Thymus (tissue), 11 donors: ENCODE data around the gene FHIT. TPM values are rescaled to one million over a fixed set of nuclear protein-coding genes. Genes with fewer than 3 reads are reported as not detected.
"Not testable (repeated sequence)": the region's sequence is repeated elsewhere in the genome, so short reads cannot be mapped to it uniquely, and the experiment has no call there.

Experiments used
- DNase-seq, 9 donors: peaks; one replicate each; pipeline ENCODE4 v3.0.0-alpha.2; 2013; ENCODE audit warnings: low spot score in 9 of 9, low read depth in 6 of 9, missing footprints in 1 of 9
- H3K27ac ChIP-seq, 2 donors: one replicate each; pipeline ENCODE4 v1.5.1; 2013; ENCODE audit warnings: control low read depth in 1 of 2, low read depth in 1 of 2, low read length in 1 of 2, mild to moderate bottlenecking in 1 of 2, moderate library complexity in 1 of 2
- H3K27me3 ChIP-seq, 2 donors: one replicate each; pipeline ENCODE4 v1.5.1; 2013; ENCODE audit warnings: low read length in 1 of 2; ENCODE audit not compliant: control insufficient read depth in 2 of 2, insufficient read depth in 1 of 2
- H3K36me3 ChIP-seq, 2 donors: one replicate each; pipeline ENCODE4 v1.5.1; 2013; ENCODE audit warnings: low read length in 1 of 2, mild to moderate bottlenecking in 1 of 2, moderate library complexity in 1 of 2; ENCODE audit not compliant: control insufficient read depth in 2 of 2, insufficient read depth in 2 of 2
- H3K4me1 ChIP-seq, 2 donors: one replicate each; pipeline ENCODE4 v1.5.1; 2013; ENCODE audit warnings: low read length in 2 of 2; ENCODE audit not compliant: control insufficient read depth in 2 of 2, insufficient read depth in 2 of 2
- H3K4me3 ChIP-seq, 2 donors: one replicate each; pipeline ENCODE4 v1.5.1; 2013; ENCODE audit warnings: low read length in 2 of 2, control low read depth in 1 of 2, mild to moderate bottlenecking in 1 of 2
- H3K9me3 ChIP-seq, 2 donors: one replicate each; pipeline ENCODE4 v1.5.1; 2013; ENCODE audit warnings: low read length in 1 of 2, mild to moderate bottlenecking in 1 of 2; ENCODE audit not compliant: control insufficient read depth in 2 of 2, insufficient read depth in 1 of 2
- WGBS: extraction: QIAGEN DNeasy Blood & Tissue Kit; methylation state at CpG from one replicate; pipeline ENCODE4 v1.1.7; 2013; 5-methylcytosine and 5-hydroxymethylcytosine counted together
- polyA plus RNA-seq: library from polyadenylated mRNA; stranded (reverse); fragments of 200-250 nt; gene quantifications from one replicate; pipeline ENCODE4 v1.2.3, GENCODE V29; 2013
- total RNA-seq: library from RNA; stranded (reverse); fragments of 120-200 nt; gene quantifications from one replicate; pipeline ENCODE4 v1.2.4, GENCODE V29; 2013
- donor health status: healthy.

FHIT gene
- total and polyA plus RNA-seq, 2 donors, result 9.2 to 13.2 TPM

DNA sequence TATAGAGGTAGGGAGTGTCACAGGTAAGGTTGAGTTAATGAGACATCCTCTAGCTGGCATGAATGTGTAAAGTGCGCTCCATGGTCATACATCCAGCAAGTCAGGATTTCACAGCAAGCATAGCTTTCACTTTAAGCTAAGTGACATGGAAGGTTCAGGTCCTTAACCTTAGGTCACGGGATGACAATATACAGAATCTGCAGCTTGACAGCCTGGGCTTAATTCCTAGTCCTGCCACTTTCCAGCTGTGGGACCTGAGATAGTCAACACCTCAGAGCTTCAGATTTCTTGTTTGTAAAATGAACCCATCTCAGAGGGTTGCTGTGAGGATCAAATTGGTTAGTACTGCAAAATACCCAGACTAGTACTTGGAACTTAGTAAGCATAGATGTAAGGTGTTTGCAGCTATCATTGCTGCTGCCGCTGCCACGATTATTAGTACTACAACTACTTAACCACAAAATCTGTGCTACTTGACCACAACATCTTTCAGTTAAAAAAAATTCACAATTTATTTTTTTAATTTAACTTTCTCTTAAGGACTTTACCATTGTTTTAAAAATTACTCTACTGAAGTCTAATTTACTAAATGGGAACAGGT is 1311.3 kb downstream of the FHIT start:
- 82% methylated on average over 4 of the region's 4 CpGs for WGBS
- peaks cover 3 to 5% of the 10 kb centered on the region in 2 donors for H3K4me1 ChIP-seq
- H3K9me3 ChIP-seq, result no peaks in the 10 kb centered on the region
- no peak for DNase-seq
- no peak overlapping the region for H3K4me3 ChIP-seq
- H3K27me3 ChIP-seq, result no peaks in the 10 kb centered on the region
- H3K36me3 ChIP-seq, result no peaks in the 10 kb centered on the region
- H3K27ac ChIP-seq, result no peak overlapping the region

DNA sequence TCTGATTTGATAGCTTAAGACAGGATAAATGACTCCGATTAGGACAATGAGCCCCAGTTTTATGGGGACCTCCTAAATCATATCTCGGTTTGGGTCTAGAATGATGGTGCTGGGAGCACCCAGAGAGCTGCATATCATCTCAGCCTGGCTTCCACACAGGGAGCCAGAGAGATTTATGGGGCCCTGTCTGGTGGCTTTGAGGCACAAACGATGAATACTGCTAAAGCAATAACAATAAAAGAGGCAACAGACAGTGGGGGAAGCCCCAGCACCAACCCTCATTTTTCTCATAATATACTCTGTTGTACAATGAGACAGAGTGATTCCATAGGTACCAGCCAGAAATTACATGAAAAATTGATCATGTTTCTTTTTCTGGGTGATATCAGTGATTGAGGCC is 1312.4 kb downstream of the FHIT start:
- 85% methylated on average over 3 of the region's 3 CpGs for WGBS
- H3K9me3 ChIP-seq, result no peaks in the 10 kb centered on the region
- no peak for DNase-seq
- no peak overlapping the region for H3K4me3 ChIP-seq
- H3K27ac ChIP-seq, result no peak overlapping the region
- peaks cover 3 to 5% of the 10 kb centered on the region in 2 donors for H3K4me1 ChIP-seq
- no peaks in the 10 kb centered on the region for H3K36me3 ChIP-seq
- H3K27me3 ChIP-seq, result no peaks in the 10 kb centered on the region

DNA sequence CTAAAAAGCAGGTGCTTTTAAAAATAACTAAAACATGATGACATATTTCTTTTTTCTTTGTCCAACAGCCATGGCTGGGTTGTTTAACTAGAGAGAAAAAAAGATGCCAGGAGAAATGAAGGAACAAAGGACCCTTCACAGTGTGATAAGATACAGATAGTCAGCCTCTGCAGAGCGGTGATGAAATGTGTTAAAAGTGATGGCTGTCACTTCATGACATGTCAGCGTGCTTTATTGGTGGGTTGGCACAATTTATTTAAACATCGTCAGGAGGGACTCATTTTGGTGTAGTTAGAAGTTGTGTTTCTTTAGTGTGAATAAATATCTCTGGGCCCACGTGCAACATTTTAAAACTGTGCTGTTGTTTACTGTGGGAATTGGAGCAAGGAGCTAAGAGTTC is 1314.1 kb downstream of the FHIT start:
- peaks cover 3 to 5% of the 10 kb centered on the region in 2 donors for H3K4me1 ChIP-seq
- 97% methylated on average over 4 of the region's 4 CpGs for WGBS
- H3K27me3 ChIP-seq, result no peaks in the 10 kb centered on the region
- no peaks in the 10 kb centered on the region for H3K36me3 ChIP-seq
- no peak for DNase-seq
- H3K27ac ChIP-seq, result no peak overlapping the region
- no peaks in the 10 kb centered on the region for H3K9me3 ChIP-seq
- no peak overlapping the region for H3K4me3 ChIP-seq

DNA sequence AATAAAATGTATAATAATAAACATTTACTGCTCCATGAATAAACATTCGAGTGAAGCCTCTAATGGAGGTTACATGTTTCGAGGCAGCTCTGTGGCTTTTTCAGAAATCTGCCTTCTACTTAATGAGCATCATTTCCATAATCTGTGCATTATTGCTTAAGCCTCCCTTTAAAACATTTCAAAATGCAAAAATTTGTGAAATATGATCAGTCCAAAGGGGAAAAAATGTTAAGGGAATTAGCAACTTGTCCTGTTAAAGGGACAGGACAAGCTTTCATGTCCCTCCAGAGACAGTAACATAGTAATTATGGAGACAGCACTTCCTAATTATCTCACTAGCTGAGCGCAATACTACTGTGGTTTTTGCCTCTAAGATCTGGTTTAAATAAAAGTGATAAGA is 1314.8 kb downstream of the FHIT start:
- Histone ChIP-seq H3K36me3 (no peaks in the 10 kb centered on the region), H3K27ac (no peak overlapping the region), H3K27me3 (no peaks in the 10 kb centered on the region), H3K4me3 (no peak overlapping the region), H3K9me3 (no peaks in the 10 kb centered on the region), H3K4me1 (peaks cover 5 to 8% of the 10 kb centered on the region in 2 donors)
- over 99% methylated on average over 3 of the region's 3 CpGs for WGBS
- DNase-seq, result no peak

DNA sequence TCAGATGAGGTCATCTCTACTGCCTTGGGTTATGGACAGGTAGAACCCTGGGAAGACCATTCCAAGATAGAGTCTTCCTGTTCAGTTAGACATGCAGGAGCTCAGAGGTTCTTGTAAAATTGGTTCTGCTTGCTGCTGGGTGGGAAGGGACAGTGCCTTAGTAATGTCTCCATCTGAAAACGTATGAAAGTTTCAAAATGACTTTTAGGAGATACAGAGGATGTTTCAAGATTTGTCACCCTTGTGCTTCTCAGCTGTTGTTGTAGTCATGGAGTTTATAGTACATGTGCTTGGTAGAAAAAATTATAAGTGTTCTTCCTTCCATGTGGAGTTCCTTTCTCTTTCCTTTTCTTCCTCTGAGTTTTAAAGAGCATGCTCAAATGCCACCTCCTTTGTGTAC is 1316.2 kb downstream of the FHIT start:
- peaks cover 1 to 16% of the 10 kb centered on the region in 2 donors for H3K4me1 ChIP-seq
- H3K27me3 ChIP-seq, result no peaks in the 10 kb centered on the region
- H3K36me3 ChIP-seq, result no peaks in the 10 kb centered on the region
- WGBS, result 89% methylated on average over 1 of the region's 1 CpG
- no peak for DNase-seq
- no peak overlapping the region for H3K4me3 ChIP-seq
- no peak overlapping the region for H3K27ac ChIP-seq
- no peaks in the 10 kb centered on the region for H3K9me3 ChIP-seq

DNA sequence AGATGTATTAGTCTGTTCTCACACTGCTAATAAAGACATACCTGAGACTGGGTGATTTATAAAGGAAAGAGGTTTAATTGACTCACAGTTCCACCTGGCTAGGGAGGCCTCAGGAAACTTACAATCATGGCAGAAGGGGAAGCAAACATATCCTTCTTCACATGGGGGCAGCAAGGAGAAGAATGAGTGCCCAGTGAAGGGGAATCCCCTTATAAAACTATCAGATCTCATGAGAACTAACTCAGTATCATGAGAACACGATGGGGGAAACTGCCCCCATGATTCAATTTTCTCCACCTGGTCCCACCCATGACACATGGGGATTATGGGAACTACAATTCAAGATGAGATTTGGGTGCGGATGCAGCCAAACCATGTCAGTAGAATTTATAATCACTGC is 1316.7 kb downstream of the FHIT start:
- H3K9me3 ChIP-seq, DNase-seq, H3K27me3 ChIP-seq, H3K4me3 ChIP-seq, H3K27ac ChIP-seq, H3K36me3 ChIP-seq: not testable (repeated sequence)
- H3K4me1 ChIP-seq, result peaks cover 2 to 17% of the 10 kb centered on the region in 2 donors
- WGBS, result 96% methylated on average over 2 of the region's 2 CpGs

DNA sequence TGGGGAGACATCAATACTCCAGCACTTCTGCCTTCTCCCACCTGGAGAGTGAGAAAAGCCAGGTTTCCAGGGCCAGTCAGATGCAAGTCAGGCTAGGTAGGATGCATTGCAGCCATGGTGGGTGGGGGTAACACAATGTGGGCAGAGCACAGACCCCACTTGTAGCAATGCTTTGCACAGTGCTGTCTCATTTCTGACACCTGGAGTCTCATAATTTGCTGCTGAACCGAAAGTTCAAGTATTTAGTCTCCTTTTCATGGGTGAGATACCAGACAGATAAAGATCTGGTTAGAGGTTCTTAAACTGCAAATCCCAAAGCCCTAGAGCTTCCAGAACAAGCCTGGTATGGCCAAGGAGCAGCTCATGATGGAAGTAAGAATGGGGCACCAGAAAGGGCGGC is 1321.1 kb downstream of the FHIT start:
- DNase-seq, result peak in 2 of 9 donors; percentile 12 to 43
- Histone ChIP-seq H3K4me1 (peaks cover 2 to 17% of the 10 kb centered on the region in 2 donors), H3K9me3 (no peaks in the 10 kb centered on the region), H3K36me3 (no peaks in the 10 kb centered on the region), H3K4me3 (no peak overlapping the region), H3K27me3 (no peaks in the 10 kb centered on the region), H3K27ac (no peak overlapping the region)
- WGBS, result 67% methylated on average over 2 of the region's 2 CpGs

DNA sequence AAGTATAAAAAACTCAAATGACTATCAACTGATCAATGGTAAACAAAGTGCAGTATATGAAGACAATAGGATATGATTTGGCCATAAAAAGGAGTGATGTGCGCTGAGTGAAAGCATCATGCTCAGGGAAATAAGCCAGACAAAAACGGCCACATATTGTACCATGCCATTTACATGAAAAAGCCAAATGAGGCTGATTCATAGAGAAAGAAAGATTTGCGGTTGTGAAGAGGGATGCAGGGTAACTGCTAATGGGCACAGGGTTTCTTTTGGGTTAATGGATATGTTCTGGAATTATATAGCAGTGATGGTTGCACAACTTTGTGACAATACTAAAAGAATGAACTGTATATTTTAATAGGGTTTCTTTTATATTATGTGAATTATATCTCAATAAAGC is 1324.2 kb downstream of the FHIT start:
- DNase-seq, result no peak
- H3K27ac ChIP-seq, result no peak overlapping the region
- H3K9me3 ChIP-seq, result no peaks in the 10 kb centered on the region
- no peaks in the 10 kb centered on the region for H3K36me3 ChIP-seq
- WGBS, result 97% methylated on average over 3 of the region's 3 CpGs
- no peaks in the 10 kb centered on the region for H3K27me3 ChIP-seq
- no peak overlapping the region for H3K4me3 ChIP-seq
- peaks cover 2 to 17% of the 10 kb centered on the region in 2 donors for H3K4me1 ChIP-seq

DNA sequence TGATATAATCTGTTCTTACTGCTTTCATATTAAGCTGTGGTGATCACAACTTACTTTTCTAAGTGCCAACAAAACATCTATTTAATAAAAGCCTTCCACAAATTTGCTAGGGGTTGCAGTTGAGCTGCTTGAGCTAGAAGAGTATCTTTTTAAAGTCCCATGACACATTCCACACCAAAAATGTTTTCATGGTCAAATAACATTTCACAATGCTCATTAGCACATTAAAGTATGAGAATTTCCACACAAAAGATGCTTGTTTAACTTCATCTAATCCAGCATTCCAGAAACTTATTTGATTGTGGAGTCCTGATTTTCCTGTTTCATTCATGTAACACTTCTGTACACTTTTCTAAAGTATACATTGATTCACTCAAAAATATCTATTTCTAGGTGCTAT is 1325.3 kb downstream of the FHIT start:
- Histone ChIP-seq H3K4me3 (no peak overlapping the region), H3K27me3 (no peaks in the 10 kb centered on the region), H3K36me3 (no peaks in the 10 kb centered on the region), H3K27ac (no peak overlapping the region), H3K9me3 (no peaks in the 10 kb centered on the region), H3K4me1 (peaks cover 2 to 15% of the 10 kb centered on the region in 2 donors)
- DNase-seq, result no peak

DNA sequence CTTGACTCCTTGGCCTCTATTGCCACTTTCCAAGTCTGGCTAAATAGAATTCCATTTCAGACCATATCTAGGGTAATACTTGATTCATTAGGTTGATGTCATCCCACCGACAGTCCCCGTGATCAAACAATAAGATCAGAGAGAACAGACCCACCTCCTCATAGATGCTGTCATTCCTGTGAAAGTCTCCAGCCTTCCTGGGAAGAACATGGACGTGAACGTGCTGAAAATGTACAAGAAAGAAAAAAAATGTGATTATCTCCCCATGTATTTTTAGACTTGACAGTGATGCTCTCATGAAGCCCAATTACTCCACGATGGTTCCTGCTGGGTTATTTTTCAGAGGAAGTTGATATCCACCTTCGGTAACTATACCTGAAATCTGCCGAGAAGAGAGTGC is 1329.1 kb downstream of the FHIT start:
- Histone ChIP-seq H3K9me3 (no peaks in the 10 kb centered on the region), H3K36me3 (no peaks in the 10 kb centered on the region), H3K27ac (no peak overlapping the region), H3K4me3 (no peak overlapping the region), H3K4me1 (peaks cover 0 to 7% of the 10 kb centered on the region in 2 donors), H3K27me3 (no peaks in the 10 kb centered on the region)
- WGBS, result 96% methylated on average over 7 of the region's 7 CpGs
- no peak for DNase-seq
